Smooth muscle cell (in vitro differentiated cells): ENCODE data around the gene PGLYRP1. TPM values are rescaled to one million over a fixed set of nuclear protein-coding genes. Genes with fewer than 3 reads are reported as not detected.

Source experiments
- DNase-seq: peaks from one replicate; lab custom pipeline; 2025; ENCODE audit not compliant: unreplicated experiment; lab: John Stamatoyannopoulos, UW
- H2AFZ ChIP-seq: fragments of 200-600 bp; sonication (generic); 2 replicates; pipeline ENCODE4 v1.6.0; 2016; ENCODE audit warnings: antibody characterized with exemption, low read depth, mild to moderate bottlenecking
- H3F3A ChIP-seq: fragments of 200-600 bp; sonication (generic); 2 replicates; pipeline ENCODE4 v1.6.0; 2017; ENCODE audit warnings: antibody characterized with exemption, low read depth
- H3K27ac ChIP-seq: fragments of 200-600 bp; sonication (generic); 2 replicates; pipeline ENCODE4 v1.5.1; 2016; ENCODE audit warnings: low read depth, mild to moderate bottlenecking
- H3K27me3 ChIP-seq: fragments of 200-600 bp; sonication (generic); 2 replicates; pipeline ENCODE4 v1.6.1; 2016; ENCODE audit warnings: low read depth, mild to moderate bottlenecking
- H3K36me3 ChIP-seq: fragments of 200-600 bp; sonication (generic); 2 replicates; pipeline ENCODE4 v1.5.1; 2016; ENCODE audit warnings: low read depth
- H3K4me1 ChIP-seq: fragments of 200-600 bp; sonication (generic); 2 replicates; pipeline ENCODE4 v1.5.1; 2016; ENCODE audit warnings: low read depth
- H3K4me2 ChIP-seq: fragments of 200-600 bp; sonication (generic); 2 replicates; pipeline ENCODE4 v1.6.0; 2016; ENCODE audit warnings: mild to moderate bottlenecking
- H3K4me3 ChIP-seq: fragments of 200-600 bp; sonication (generic); 2 replicates; pipeline ENCODE4 v1.5.1; 2016; ENCODE audit warnings: mild to moderate bottlenecking
- H3K79me2 ChIP-seq: fragments of 200-600 bp; sonication (generic); 2 replicates; pipeline ENCODE4 v1.6.0; 2016; ENCODE audit warnings: low read depth, mild to moderate bottlenecking
- H3K9ac ChIP-seq: fragments of 200-600 bp; sonication (generic); 2 replicates; pipeline ENCODE4 v1.6.0; 2016; ENCODE audit warnings: low read depth
- H3K9me3 ChIP-seq: fragments of 200-600 bp; sonication (generic); replicated peaks from 2 replicates; pipeline ENCODE4 v1.5.1; 2016; ENCODE audit warnings: low read depth
- H4K20me1 ChIP-seq: fragments of 200-600 bp; sonication (generic); 2 replicates; pipeline ENCODE4 v1.6.0; 2016; ENCODE audit warnings: low read depth
- CTCF ChIP-seq: fragments of 200-600 bp; sonication (generic); IDR thresholded peaks from 2 replicates; pipeline ENCODE4 v1.5.1; 2017; ENCODE audit warnings: borderline replicate concordance, mild to moderate bottlenecking, antibody characterized with exemption; ENCODE audit not compliant: insufficient read depth, poor library complexity, severe bottlenecking
- WGBS: methylation state at CpG from one replicate; pipeline ENCODE4 v1.1.7; 2016; ENCODE audit warnings: low lambda C conversion rate; 5-methylcytosine and 5-hydroxymethylcytosine counted together
- polyA plus RNA-seq: library from polyadenylated mRNA; unstranded; fragments of >200 nt; fragmentation: Nextera tagmentation; extraction: Ambion mirVana; gene quantifications from 2 replicates; pipeline ENCODE4 v1.2.1, GENCODE V29; 2016
- total RNA-seq: library from RNA; depleted of rRNA; stranded (reverse); fragments of >200 nt; gene quantifications from 2 replicates; pipeline ENCODE4 v1.2.3, GENCODE V29; 2014

PGLYRP1 gene
- total and polyA plus RNA-seq, 2 experiments from 2014 or later = not detected

DNA sequence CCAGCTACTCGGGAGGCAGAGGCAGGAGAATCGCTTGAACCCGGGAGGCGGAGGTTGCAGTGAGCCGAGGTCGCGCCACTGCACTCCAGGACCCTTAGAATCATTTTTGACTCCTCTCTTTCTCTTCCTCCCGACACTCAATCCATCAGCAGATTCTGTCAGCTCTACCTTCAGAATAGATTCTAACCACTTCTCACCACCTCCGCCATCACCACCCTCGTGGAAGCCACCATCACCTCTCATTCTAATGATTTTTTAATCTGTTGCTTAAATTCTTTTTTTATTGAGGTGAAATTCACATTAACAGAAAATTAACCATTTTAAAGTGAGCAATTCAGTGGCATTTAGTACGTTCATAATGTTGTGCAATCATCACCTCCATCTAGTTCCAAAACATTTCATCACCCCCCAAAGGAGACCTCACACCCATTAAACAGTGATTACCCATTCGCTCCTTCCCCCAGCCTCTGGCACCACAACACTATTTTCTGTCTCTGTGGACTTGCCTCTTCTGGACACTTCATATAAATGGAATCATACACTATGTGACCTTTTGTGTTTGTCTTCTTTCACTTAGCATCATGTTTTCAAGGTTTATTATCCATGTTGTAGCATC is 32.6 kb downstream of the PGLYRP1 start:
- Histone ChIP-seq H3K36me3 (no peaks in the 10 kb centered on the region), H3K9me3 (no peaks in the 10 kb centered on the region), H3K4me1 (peaks cover 4% of the 10 kb centered on the region), H3K27ac (no peak overlapping the region), H2AFZ (no peak overlapping the region), H4K20me1 (no peaks in the 10 kb centered on the region), H3K4me2 (no peak overlapping the region), H3K27me3 (no peaks in the 10 kb centered on the region), H3F3A (no peaks in the 10 kb centered on the region), H3K79me2 (no peaks in the 10 kb centered on the region), H3K4me3 (no peak overlapping the region), H3K9ac (no peak overlapping the region)
- 92% methylated on average over 12 of the region's 12 CpGs for WGBS
- DNase-seq = no peak
- TF ChIP-seq CTCF = no peak

DNA sequence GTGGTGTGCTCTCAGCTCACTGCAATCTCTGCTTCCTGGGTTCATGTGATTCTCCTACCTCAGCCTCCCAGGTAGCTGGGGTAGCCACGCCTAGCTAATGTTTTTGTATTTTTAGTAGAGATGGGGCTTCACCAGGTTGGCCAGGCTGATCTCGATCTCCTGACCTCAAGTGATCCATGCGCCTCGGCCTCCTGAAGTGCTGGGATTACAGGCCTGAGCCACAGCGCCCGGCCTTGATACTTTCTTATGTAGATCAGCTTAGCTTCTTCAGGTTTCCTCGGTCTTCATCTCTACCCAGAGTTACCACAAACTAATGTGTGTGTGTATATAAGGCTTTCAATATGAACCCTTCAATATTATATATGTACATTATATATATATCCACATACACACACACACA is 37.5 kb downstream of the PGLYRP1 start:
- no peak overlapping the region for H3K9ac ChIP-seq
- no peak for DNase-seq
- H3K4me2 ChIP-seq = no peak overlapping the region
- H3K9me3 ChIP-seq = no peaks in the 10 kb centered on the region
- no peaks in the 10 kb centered on the region for H4K20me1 ChIP-seq
- no peak overlapping the region for H3K4me3 ChIP-seq
- no peak for TF ChIP-seq CTCF
- peaks cover 3% of the 10 kb centered on the region for H3K27me3 ChIP-seq
- no peak overlapping the region for H3K27ac ChIP-seq
- H2AFZ ChIP-seq = no peak overlapping the region
- 83% methylated on average over 7 of the region's 7 CpGs for WGBS
- no peaks in the 10 kb centered on the region for H3K4me1 ChIP-seq
- H3K79me2 ChIP-seq = no peaks in the 10 kb centered on the region
- H3F3A ChIP-seq = no peaks in the 10 kb centered on the region
- no peaks in the 10 kb centered on the region for H3K36me3 ChIP-seq

- H3K9ac ChIP-seq = no peak overlapping the region
- no peaks in the 10 kb centered on the region for H3K36me3 ChIP-seq
- H3K79me2 ChIP-seq = no peaks in the 10 kb centered on the region
- H2AFZ ChIP-seq = no peak overlapping the region
- DNase-seq = no peak
- TF ChIP-seq CTCF = no peak
- no peaks in the 10 kb centered on the region for H3K4me1 ChIP-seq
- no peaks in the 10 kb centered on the region for H3K9me3 ChIP-seq
- peaks cover 14% of the 10 kb centered on the region for H3K27me3 ChIP-seq
- H3K4me3 ChIP-seq = no peak overlapping the region
- WGBS = 30% methylated on average over 1 of the region's 2 CpGs
- no peaks in the 10 kb centered on the region for H4K20me1 ChIP-seq
- no peaks in the 10 kb centered on the region for H3F3A ChIP-seq
- no peak overlapping the region for H3K27ac ChIP-seq
- no peak overlapping the region for H3K4me2 ChIP-seq
Observed at GRCh38 chr19:45981350-45981749, 41.5 kb downstream of the PGLYRP1 start.

DNA sequence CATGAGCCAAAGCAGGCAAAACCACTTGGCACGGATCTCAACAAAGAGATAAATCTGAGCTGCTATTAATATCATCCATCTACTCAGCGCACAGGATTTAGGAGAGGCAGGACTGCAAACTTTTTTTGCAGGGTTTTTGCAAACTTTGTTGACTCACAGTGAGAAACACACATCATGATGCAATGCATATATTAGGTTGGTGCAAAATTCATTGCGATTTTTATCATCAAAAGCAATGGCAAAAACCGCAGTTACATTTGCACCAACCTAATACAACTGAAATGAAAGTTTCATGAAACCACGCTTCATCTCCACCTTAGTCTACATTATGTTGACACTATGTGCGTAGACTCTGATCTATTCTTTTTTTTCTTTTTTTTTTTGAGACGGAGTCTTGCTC is 44.7 kb downstream of the PGLYRP1 start:
- no peak overlapping the region for H3K27ac ChIP-seq
- WGBS = 77% methylated on average over 7 of the region's 7 CpGs
- DNase-seq = no peak
- peaks cover 42% of the 10 kb centered on the region for H3K27me3 ChIP-seq
- H2AFZ ChIP-seq = no peak overlapping the region
- no peak for TF ChIP-seq CTCF
- H3K9me3 ChIP-seq = no peaks in the 10 kb centered on the region
- no peaks in the 10 kb centered on the region for H3K79me2 ChIP-seq
- no peak overlapping the region for H3K9ac ChIP-seq
- H3K4me1 ChIP-seq = no peaks in the 10 kb centered on the region
- H3F3A ChIP-seq = no peaks in the 10 kb centered on the region
- H3K4me2 ChIP-seq = no peak overlapping the region
- H3K4me3 ChIP-seq = no peak overlapping the region
- H4K20me1 ChIP-seq = no peaks in the 10 kb centered on the region
- no peaks in the 10 kb centered on the region for H3K36me3 ChIP-seq
